Melanocyte of skin (primary cell): Measurements from ENCODE around the gene FRAS1. TPM values are rescaled to one million over a fixed set of nuclear protein-coding genes. Genes with fewer than 3 reads are reported as not detected.

Experiments
- small RNA-seq, 2 donors: library from RNA; depleted of rRNA; stranded (forward); fragments of <200 nt; gene quantifications; one replicate each; pipeline ENCODE3, GENCODE V24; 2012
- total RNA-seq, 2 donors: library from RNA; depleted of rRNA; stranded (reverse); fragments of >200 nt; gene quantifications; 2 replicates each; pipeline ENCODE4 v1.2.3, GENCODE V29; 2012

FRAS1 gene
- total RNA-seq: 1 to 10 TPM in 1 of 2 donors, under 1 TPM in 1; 0.69 to 2.0 TPM

DNA sequence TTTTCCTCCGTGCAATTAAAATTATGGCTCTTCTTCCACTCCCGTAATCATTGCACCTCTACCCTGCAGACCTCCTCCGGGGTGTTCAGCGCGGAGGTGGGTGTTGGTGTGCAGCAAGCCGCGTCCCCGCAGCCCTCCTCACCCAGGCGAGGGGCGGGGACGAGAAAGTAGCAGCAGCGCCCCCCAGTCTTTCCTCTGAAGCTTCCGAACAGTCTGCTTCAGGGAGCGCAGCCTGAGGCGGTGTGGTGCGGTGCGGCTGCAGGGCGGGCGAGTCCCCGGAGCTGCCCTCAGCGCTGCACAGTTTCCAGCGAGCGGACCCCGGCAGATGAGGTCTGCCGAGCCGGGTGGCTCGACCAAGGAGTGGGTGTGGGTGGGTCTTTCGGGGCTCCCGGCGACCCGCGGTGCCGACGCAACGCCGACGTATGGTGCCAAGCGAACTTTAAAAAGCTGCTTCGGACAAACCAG, at the start of gene FRAS1:
TSS of gene FRAS1 (plus strand) at position 189 of the 465 bp plus-strand sequence. CDS start 687 bp downstream, outside the sequence.

GRCh38 chr4:78551420-78552351, 494.6 kb downstream of the FRAS1 start, which contains the start of gene ANXA3:
ANXA3 (plus strand) TSS chr4:78551770; CDS start chr4:78554474, 2,704 bp downstream.

Small RNA genes within 50 kb of the gene (small RNA-seq; reads per million reads assigned to genes)
- 0 reads per million in 2 donors for gene AC114801.3

Other genes starting within 250 kb of the FRAS1 start
- 10 to 100 TPM; 13.7 to 16.2 TPM for gene CNOT6L, start 238.0 kb upstream of the FRAS1 start, total RNA-seq
- gene MRPL1, start 194.5 kb upstream of the FRAS1 start, total RNA-seq: 10 to 100 TPM; 25.1 to 37.6 TPM